AG04449 (cell line): ENCODE measurements around the gene GET4.
"Not testable (repeated sequence)": the region's sequence is repeated elsewhere in the genome, so short reads cannot be mapped to it uniquely, and the experiment has no call there.

Experiments
- CTCF ChIA-PET: fragments of 350-600 bp; formaldehyde crosslinking; extraction: SDS; loops from one replicate; lab custom pipeline; 2021; ENCODE audit warnings: antibody characterized with exemption; lab: Yijun Ruan, JAX
- POLR2A ChIA-PET: fragments of 400-600, 350-600 bp; formaldehyde crosslinking; extraction: SDS; loops from one replicate; lab custom pipeline; 2020; ENCODE audit warnings: antibody characterized with exemption, inconsistent platforms; lab: Yijun Ruan, JAX
- DNase-seq: peaks from one replicate; pipeline ENCODE4 v3.0.0-alpha.2; 2010; ENCODE audit warnings: low read depth, low spot score
- H3K4me3 ChIP-seq: 2 replicates; pipeline ENCODE4 v1.5.1; 2011; ENCODE audit warnings: low read depth, mild to moderate bottlenecking, control low read depth, low read length
- CTCF ChIP-seq: IDR thresholded peaks from one replicate; pipeline ENCODE4 v1.5.1; 2011; ENCODE audit warnings: mild to moderate bottlenecking, moderate library complexity, low read length, control low read depth, inconsistent platforms; ENCODE audit not compliant: insufficient read depth; ENCODE audit errors: missing control alignments

The GET4 gene

GRCh38 chr7:871900-872537, 4.3 kb upstream of the GET4 start:
- ChIA-PET POLR2A (no interaction called here), CTCF (interaction anchor here (1.0 to 6.6 kb wide), 14 partner anchors 9 to 559 kb away, joined by 3 to 171 read pairs (median 9); partner anchors contain the start of gene SUN1)

GRCh38 chr7:872685-873084, 3.7 kb upstream of the GET4 start:
- DNase-seq, POLR2A ChIA-PET, H3K4me3 ChIP-seq: not testable (repeated sequence)
- CTCF ChIA-PET, result interaction anchor here (0.6 to 6.6 kb wide), 23 partner anchors 9 to 560 kb away, joined by 3 to 171 read pairs (median 6); partner anchors contain the start of gene SUN1

More at GRCh38 chr7:871900-872537, 4.3 kb upstream of the GET4 start:
- DNase-seq, result no peak
- no peak overlapping the region for H3K4me3 ChIP-seq
- TF ChIP-seq CTCF, result no peak

- POLR2A ChIA-PET, result no interaction called here
- CTCF ChIA-PET, result interaction anchor here (0.6 to 6.6 kb wide), 27 partner anchors 8 to 560 kb away, joined by 3 to 171 read pairs (median 5); partner anchors contain the start of gene SUN1
- peak; percentile 93 for TF ChIP-seq CTCF
- no peak for DNase-seq
- no peak overlapping the region for H3K4me3 ChIP-seq
Observed at GRCh38 chr7:873367-874002, 2.9 kb upstream of the GET4 start.

- CTCF ChIA-PET, result interaction anchor here (0.6 to 6.6 kb wide), 23 partner anchors 7 to 555 kb away, joined by 3 to 171 read pairs (median 6); partner anchors contain the start of gene SUN1
- H3K4me3 ChIP-seq, result no peak overlapping the region
- POLR2A ChIA-PET, result no interaction called here
- TF ChIP-seq CTCF, result no peak
- no peak for DNase-seq
Observed at GRCh38 chr7:874031-874749, 2.2 kb upstream of the GET4 start.

- DNase-seq, result no peak
- ChIA-PET CTCF (interaction anchor here (0.9 to 6.6 kb wide), 5 partner anchors 10 to 567 kb away, joined by 3 to 171 read pairs (median 3); no protein-coding TSS in a partner anchor), POLR2A (no interaction called here)
- H3K4me3 ChIP-seq, result no peak overlapping the region
- TF ChIP-seq CTCF, result no peak
Observed at GRCh38 chr7:875051-875450, 1.3 kb upstream of the GET4 start.

GRCh38 chr7:875476-876076, 778 bp upstream of the GET4 start:
- DNase-seq, result no peak
- ChIA-PET CTCF (interaction anchor here (0.9 to 6.6 kb wide), 6 partner anchors 10 to 568 kb away, joined by 3 to 171 read pairs (median 3); no protein-coding TSS in a partner anchor), POLR2A (interaction anchor here (1.0 kb wide), 1 partner anchor 11 kb away, joined by 3 read pairs; no protein-coding TSS in a partner anchor)
- no peak for TF ChIP-seq CTCF
- H3K4me3 ChIP-seq, result peak overlapping the region; percentile 47
